ENCODE results near the gene AMOTL1.

Gene AMOTL1

GRCh38 chr11:94766713-94767206, 1.4 kb upstream of the AMOTL1 start:
- in situ Hi-C loops (cut with HindIII; ENCODE audit: low sequenced_read_pairs): no loop called here

DNA sequence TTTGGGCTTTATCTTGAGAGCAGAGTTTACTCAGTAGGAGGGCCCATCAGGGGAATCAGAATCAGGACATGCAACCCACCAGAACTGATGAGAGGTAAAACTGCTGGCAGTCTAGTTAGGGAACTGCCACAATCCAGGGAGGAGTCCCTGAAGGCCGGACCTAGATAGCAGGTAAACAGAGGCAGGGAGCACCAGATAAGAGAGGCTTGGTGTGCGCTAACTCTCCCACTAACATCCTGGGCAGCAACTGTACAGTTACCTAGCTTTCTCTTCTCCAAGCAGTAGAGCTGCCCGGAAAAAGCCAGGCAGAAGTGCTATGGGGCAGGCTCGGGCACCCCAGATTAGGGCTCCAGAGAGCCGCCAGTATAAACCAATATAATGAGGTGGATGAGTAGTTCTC, 865 bp upstream of the AMOTL1 start:
- in situ Hi-C loops (cut with HindIII; ENCODE audit: low sequenced_read_pairs): no loop called here

DNA sequence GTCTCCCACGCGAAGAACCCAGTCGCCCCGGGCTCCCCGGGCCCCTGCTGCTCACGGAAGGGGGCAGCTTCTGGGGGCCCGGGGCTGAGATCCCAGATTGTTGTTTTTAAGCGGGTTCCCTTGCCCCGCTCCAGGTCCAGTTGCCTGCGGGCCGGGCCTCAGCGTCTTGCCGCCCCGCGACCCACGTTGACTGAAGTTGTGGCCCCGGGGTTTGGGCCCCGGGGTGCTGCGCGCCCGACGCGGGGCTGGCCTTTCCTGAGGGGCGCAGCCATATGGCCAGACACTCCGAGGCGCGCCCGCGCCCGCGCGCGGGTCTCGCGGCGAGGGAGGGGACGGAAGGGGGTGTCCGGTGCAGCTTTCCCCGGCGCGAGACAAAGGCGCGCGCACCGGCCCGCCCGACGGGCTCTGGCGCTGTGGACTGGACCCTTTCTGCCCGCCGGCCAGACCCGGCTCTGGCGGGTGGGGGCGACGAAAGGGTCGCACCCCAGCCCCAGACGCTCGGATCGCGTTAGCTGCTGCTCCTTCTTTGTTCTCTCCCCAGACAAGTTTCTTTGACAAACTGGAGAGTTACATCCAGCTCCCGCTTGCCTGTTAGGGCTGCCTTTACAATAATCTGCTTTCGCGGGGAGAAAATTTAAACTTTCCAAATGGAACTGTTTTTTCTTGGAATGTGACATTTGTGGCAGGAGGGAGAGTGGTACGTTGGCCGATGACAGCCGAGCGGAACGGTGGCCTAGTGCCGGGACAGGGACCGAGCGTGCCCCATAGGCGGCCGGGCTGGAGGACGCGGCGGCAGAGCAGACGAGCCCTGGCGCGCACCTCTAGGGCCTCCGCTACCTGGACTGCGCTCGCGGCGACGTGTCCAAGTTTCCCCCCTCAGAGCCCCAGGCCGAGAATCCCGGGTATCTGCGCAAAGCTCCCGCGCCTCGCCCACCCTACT, 716 bp downstream of the AMOTL1 start:
- in situ Hi-C loops (cut with HindIII; ENCODE audit: low sequenced_read_pairs): no loop called here

GRCh38 chr11:94769880-94770279, 1.7 kb downstream of the AMOTL1 start:
- in situ Hi-C loops (cut with HindIII; ENCODE audit: low sequenced_read_pairs): no loop called here

DNA sequence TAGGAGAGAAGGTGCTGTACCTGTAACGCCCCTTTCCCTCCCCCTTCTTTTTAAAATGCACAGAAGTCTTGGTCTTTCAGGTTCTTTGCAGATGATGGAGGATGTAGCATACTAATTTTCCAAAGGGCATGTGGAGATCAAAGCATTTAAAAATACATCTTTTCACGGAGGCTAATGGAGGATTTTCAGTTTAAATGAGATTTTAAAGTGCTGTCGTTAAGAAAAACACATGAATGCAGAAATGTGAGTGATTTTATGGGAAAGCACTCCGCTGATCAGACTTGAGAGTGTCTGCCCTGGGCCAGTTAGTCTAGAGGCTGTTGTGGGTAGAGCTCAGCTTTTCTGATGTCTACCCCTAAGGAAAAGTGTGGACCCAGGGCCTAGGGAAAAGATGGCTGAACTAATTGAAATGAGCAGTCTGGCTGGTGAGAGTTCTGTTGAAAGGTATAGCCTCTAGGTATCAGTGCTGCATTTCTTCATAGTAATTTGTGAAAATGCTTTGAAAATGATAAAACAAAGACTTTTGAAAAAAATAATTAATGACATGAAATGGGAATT, 2.5 kb downstream of the AMOTL1 start:
- in situ Hi-C loops (cut with HindIII; ENCODE audit: low sequenced_read_pairs): no loop called here

- in situ Hi-C loops (cut with HindIII; ENCODE audit: low sequenced_read_pairs): no loop called here
These were observed 3.2 kb downstream of the AMOTL1 start for GRCh38 chr11:94771390-94771789.

DNA sequence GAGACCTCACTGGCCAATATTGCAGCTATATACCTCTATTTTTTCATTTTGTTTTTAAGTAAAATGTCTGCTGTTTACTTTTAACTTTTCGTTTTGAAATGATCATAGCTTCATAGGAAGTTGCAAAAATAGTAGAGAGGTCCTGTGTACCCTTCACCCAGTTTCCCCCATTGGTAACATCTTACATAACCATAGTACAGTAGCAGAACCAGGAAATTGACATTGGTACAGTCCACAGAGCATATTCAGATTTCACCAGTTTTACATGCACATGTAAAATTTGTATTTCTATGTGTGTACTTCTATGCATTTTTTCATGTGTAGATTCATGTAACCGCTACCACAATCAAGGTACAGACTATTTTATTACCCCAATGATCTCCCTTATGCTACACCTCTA, 3.8 kb downstream of the AMOTL1 start:
- in situ Hi-C loops (cut with HindIII; ENCODE audit: low sequenced_read_pairs): no loop called here

- in situ Hi-C loops (cut with HindIII; ENCODE audit: low sequenced_read_pairs): no loop called here
These were observed 5.7 kb downstream of the AMOTL1 start for GRCh38 chr11:94773842-94774241.

GRCh38 chr11:94774345-94774744, 6.2 kb downstream of the AMOTL1 start:
- in situ Hi-C loops (cut with HindIII; ENCODE audit: low sequenced_read_pairs): no loop called here

- in situ Hi-C loops (cut with HindIII; ENCODE audit: low sequenced_read_pairs): no loop called here
These were observed 7.6 kb downstream of the AMOTL1 start for GRCh38 chr11:94775567-94776327.

DNA sequence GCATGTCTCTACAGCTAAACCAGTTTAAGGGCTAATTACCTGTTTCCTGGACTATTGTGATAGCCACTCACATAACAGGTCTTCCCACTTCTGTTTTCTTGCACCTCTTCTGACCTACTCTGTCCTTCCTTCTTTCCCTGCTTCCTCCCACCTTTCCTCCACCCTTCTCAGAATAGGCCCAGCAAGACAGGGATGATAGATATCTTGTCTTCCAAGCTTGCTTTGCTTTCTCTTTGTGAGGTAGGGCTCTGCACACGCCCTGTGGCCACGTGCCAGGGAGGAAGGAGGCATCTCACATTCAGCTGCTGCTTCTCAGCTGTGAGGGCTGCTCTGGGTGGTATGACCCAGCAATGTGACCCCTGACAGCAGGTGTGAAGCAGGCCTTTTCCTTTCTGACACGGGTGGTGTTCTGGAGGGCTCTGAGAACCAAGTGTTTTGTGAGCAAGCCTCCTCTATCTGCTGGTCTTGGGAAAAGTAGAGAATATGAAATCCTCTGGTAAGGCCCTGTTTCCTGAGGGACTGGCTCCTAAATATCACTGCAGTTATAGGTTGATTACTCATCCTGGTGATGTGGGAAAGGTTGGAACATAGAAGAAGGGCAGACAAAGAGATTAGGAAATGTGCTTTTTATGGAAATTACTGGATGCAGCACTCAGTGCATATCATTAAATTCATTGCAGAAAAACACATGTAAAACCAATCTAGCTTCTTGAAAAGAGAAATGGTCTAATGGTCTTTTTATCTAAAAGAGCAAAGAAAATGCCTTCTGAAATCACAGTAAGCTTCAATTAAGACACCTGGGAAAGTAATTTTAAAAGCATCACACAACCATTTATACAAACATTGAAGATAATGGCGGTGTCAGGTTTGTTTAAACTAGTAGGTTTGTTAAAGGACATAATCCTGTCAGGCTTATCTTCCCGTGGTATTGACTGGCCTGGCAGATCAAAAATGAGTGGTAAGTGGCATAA, 8.5 kb downstream of the AMOTL1 start:
- in situ Hi-C loops (cut with HindIII; ENCODE audit: low sequenced_read_pairs): no loop called here

DNA sequence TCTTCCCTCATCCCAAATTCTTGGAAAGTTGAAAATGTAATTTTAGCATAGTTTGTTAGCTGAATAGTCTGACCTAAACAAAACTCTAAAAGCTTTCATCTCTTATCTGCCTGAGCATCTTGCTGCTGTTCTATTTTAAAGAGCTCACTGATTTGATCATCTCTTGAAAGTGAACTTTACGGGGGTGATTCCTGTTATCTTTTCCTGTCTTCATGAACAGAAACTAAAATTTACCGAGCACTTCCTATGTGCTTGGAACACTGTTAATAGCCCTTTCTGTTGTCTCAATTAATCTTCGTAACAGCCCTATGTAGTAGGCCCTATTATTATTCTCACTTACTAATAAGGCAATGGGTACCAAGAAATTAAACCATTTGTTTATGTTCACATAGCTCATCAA, 12.3 kb downstream of the AMOTL1 start:
- in situ Hi-C loops (cut with HindIII; ENCODE audit: low sequenced_read_pairs): no loop called here

DNA sequence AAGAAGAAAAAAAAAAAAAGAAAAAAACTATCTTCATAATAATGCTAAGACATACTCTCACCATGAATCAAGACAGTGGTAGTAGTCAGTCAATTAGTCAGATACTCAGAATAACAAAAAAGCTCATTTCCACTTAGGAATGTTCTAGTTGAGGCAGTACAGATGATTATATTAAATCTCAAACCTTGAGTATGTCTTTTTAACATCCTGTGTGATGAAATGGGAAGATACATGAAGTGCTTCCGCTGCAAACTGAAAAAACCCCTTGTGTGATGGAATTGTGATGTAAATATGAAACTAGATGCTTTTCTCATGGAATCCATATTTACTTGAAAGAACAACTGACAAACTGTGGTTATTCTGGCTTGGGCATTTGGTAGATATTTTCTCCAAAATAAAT, 13.7 kb downstream of the AMOTL1 start:
- in situ Hi-C loops (cut with HindIII; ENCODE audit: low sequenced_read_pairs): no loop called here

DNA sequence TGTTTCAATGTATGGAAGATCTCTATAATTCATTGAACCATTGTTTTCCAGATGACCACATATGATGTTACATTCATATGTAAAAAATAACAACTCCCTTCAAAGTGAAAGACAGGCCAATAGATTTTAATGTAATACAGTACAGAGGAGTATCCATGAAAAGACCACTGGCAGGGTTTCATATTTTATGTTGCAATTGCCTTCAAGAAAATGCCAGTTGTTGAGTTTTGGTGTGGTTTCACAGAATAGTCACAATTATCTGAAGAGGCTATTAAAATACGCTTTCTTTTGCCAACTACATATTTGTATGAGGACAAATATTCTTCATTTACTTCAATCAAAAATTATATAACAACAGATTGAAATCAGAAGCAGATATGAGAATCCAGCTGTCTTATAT, 14.3 kb downstream of the AMOTL1 start:
- in situ Hi-C loops (cut with HindIII; ENCODE audit: low sequenced_read_pairs): no loop called here

DNA sequence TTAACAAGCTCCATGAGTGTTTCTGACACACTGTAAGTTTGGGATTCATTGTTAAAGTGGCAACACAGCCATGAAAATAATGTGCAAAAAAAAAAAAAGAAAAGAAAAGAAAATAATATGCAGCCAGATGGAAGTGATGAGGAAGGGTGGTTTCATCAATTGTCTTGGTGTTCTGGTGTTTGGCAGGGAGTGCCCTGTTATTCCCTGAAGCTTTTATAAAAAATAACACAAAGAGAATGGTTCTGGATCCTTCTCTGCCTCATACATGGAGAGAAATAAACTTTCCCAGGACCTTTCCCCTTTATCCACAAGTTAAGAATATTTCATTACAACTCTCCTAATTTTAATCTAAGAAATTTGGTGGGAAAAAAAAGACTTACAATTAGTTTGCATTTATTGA, 16.7 kb downstream of the AMOTL1 start:
- in situ Hi-C loops (cut with HindIII; ENCODE audit: low sequenced_read_pairs): no loop called here

DNA sequence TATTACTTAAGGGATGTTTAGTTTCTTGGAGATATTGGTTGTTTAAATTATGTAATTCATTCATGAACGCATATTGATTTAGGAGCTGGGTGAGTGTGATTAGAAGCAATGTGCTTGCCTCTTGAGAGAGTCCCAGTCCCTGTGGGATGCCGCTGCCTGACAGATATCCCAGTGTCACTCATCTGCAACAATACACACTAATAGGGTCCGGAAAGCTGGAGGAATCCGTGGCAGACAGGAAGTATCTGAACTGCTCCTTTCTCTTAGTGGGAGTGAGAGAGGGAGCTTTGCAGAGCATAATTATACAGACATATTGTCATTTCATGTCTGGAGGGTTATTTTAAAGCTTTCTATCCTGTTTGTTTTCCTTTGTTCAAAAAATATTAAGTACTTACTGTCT, 17.4 kb downstream of the AMOTL1 start:
- in situ Hi-C loops (cut with HindIII; ENCODE audit: low sequenced_read_pairs): no loop called here

- in situ Hi-C loops (cut with HindIII; ENCODE audit: low sequenced_read_pairs): no loop called here
These were observed 18.3 kb downstream of the AMOTL1 start for GRCh38 chr11:94786264-94787126.

GRCh38 chr11:94787801-94788200, 19.6 kb downstream of the AMOTL1 start:
- in situ Hi-C loops (cut with HindIII; ENCODE audit: low sequenced_read_pairs): no loop called here

- in situ Hi-C loops (cut with HindIII; ENCODE audit: low sequenced_read_pairs): no loop called here
These were observed 20.2 kb downstream of the AMOTL1 start for GRCh38 chr11:94788396-94788795.
